NCI-H345 (cell line): Measurements from ENCODE around the gene TMCC1.
"Not testable (repeated sequence)": the region's sequence is repeated elsewhere in the genome, so short reads cannot be mapped to it uniquely, and the experiment has no call there.

ENCODE experiments used
- DNase-seq: peaks from one replicate; lab custom pipeline; 2025; lab: John Stamatoyannopoulos, UW

The TMCC1 gene

DNA sequence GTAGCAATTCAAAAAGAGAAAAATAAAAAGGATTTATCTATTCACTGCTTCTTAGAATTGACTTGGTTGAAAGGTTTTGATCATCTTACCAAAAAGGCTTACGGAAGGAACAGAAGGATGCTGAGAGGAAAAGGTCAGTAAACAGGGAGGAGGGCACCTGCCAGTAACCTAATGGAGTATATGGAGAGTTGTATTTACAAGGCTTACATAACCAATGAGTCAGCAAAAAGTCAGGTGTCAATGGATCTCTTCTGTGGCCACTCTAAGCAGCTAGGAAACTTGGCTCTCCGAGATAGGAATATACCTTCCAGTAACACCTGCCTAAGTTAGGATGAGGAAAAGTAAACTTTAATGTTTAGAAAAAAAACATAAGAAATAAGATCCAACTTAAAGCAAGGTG is 206.6 kb downstream of the TMCC1 start:
- no peak for DNase-seq

GRCh38 chr3:129684270-129684669 is 209.2 kb downstream of the TMCC1 start:
- no peak for DNase-seq

- DNase-seq, result no peak
Measured at GRCh38 chr3:129683201-129683600, 210.3 kb downstream of the TMCC1 start.

DNA sequence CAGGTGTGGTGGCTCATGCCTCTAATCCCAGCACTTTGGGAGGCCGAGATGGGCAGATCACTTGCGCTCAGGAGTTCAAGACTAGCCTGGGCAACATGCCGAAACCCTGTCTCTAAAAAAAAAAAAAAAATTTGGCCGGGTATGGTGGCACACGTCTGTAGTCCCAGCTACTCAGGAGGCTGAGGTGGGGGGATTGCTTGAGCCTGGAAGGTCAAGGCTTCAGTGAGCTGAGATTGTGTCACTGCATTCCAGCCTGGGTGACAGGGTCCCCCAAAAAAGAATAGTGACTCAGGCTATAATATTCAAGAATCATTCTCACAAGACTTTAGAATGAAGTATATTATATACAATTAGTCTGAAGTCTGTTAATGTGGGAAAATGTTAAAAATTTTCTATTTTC is 216.5 kb downstream of the TMCC1 start:
- DNase-seq, result no peak

- DNase-seq, result not testable (repeated sequence)
Measured at GRCh38 chr3:129674798-129675123, 218.8 kb downstream of the TMCC1 start.

DNA sequence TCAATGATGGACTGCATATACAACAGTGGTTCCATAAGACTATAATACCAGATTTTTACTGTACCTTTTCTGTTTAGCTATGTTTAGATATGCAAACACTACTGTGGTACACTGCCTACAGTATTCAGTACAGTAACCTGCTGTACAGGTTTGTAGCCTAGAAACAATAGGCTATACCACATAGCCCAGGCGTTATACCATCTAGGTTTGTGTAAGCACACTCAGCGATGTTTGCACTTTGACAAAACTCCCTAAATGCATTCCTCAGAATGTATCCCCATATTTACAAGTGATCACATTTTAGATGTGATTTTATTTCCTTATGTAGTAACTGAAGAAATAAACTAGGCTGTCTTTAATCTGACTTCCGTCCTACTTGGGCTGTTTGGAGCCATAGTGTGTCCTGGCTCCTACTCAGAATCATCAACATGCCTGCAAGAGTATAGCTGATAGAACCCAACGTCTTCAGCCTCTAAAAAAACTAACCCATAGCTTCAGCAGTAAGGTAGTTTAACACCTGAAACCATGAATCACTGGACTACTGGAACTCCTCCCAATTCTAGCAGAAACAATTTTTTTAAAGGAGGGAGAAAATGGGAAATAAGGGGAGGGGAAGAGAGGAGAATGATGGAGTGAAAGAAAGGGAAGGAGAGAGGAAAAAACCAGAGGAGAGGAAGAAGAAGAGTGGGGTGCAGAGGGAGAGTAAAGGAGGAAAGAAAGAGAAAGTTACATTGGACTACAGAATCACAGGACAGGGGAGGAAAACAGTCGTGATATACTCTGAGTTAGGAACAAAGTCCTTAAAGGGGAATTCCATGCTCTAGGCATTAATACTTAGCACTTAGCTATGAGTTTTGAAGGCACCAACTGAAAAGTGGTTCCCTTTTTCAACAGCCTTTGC is 219.4 kb downstream of the TMCC1 start:
- DNase-seq, result no peak

- no peak for DNase-seq
Measured at GRCh38 chr3:129673012-129673411, 220.5 kb downstream of the TMCC1 start.

DNA sequence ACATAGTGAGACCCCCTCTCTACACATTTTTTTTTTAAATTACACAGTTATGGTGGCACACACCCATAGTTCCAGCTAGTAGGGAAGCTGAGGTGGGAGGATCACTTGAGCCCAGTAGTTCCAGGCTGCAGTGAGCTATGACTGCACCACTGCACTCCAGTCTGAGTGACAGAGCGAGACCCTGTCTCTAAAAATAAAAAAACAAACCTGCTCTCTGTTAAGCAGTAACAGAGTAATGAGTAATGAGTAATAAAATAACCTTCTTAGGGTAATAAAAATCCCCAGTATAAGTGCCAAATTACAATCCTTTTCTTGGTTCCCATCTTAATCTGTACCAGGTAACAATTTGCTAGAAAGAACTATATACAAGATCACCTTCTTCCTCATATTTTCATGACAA is 221.1 kb downstream of the TMCC1 start:
- DNase-seq, result no peak

- no peak for DNase-seq
Measured at GRCh38 chr3:129665024-129665768, 228.3 kb downstream of the TMCC1 start.

DNA sequence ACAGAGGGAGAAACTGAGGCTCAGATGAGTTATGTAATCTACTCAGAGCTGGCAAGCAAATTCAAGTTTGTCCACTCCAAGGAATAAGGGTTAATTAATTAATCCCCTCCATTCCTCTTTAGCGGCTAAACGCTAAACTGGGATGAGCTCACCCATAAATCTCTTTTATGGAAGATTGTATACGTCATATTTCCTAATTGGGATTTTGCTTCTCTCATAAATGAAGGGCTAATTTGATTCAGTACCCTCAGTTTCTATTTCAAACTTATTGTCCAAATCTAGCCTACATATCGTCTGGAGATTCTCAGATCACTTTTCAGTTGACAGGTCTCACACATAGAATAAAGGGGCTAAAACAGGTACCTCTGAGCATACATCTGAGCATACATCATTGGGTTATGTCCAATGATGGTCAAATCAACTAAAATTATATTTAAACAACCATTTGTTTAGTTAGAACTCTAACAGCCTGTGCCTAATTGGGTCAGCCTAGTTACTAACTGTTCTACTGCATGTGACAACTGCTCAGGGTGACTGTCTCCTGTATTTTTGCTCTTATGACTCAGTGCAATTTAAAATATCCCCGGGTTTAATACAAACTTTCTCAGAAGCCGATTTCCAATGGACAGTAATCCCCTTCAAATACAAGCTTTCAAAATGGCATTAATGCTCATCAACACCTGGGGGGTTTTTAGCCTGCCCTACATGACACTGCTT is 229.4 kb downstream of the TMCC1 start:
- no peak for DNase-seq

DNA sequence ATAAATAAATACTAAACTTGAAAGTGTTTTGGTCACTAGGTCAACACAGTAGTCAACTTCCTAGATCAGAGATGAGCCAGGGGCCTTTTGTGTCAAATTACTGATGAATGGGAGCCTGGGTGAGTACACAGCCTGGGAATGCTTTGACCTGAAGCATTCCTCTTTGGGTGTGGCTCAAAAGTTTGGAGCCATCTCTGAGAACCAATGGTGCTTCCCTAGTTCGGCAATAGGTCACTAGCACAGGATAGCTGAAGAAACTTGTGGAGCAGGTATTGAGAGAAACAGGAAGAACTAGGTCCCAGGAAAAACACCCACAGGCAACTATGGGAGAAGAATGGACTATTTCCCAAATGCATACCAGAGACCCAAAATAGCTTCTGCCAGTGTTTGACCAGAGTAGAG is 230.5 kb downstream of the TMCC1 start:
- no peak for DNase-seq

DNA sequence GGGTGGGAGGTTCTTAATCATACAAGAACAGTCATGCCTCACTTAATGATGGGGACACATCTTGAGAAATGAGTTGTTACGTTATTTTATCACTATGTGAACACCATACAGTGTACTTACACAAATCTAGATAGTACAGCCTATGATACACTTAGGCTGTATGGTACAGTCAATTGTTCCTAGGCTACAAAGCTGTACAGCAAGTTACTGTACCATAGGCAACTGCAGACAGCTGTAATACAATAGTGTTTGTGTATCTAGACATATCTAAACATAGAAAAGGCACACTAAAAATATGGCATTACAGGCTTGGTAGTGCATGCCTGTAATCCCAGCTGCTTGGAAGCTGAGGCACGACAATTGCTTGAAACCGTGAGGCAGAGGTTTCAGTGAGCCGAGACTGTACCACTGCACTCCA is 231.3 kb downstream of the TMCC1 start:
- DNase-seq, result no peak

- no peak for DNase-seq
Measured at GRCh38 chr3:129661766-129662165, 231.7 kb downstream of the TMCC1 start.

DNA sequence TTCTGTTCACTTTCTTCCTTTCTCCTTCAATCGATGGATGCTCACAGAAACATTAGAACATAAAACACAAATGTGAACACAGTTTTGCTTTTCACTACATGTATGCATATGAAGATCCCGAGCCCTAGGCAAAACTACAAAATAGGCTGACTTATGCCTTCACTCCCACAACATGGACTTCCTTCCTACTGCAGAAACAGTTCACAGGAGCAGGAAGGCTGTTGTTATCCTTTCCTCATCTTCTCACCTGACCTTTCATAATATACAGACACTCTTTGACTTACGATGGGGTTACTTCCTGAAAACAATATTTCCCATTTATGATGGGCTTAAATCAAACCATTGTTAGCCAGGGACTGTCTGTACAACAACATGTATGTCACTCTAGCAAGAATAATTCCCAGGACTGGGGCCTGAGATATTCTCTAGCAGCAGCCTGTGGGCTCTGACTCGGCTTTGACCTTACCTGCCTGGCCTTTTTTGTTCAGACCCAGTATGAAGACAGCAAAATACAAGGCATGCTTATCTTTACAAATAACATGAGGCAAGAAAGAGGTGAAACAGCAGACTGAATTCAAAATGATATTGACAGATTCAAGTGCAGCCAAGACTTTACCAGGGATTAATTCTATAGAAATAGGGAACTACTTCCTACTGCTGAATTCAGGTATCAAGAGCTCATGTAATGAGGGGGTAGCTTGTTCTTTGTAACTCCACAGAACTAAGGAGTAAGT is 235.2 kb downstream of the TMCC1 start:
- DNase-seq, result no peak

DNA sequence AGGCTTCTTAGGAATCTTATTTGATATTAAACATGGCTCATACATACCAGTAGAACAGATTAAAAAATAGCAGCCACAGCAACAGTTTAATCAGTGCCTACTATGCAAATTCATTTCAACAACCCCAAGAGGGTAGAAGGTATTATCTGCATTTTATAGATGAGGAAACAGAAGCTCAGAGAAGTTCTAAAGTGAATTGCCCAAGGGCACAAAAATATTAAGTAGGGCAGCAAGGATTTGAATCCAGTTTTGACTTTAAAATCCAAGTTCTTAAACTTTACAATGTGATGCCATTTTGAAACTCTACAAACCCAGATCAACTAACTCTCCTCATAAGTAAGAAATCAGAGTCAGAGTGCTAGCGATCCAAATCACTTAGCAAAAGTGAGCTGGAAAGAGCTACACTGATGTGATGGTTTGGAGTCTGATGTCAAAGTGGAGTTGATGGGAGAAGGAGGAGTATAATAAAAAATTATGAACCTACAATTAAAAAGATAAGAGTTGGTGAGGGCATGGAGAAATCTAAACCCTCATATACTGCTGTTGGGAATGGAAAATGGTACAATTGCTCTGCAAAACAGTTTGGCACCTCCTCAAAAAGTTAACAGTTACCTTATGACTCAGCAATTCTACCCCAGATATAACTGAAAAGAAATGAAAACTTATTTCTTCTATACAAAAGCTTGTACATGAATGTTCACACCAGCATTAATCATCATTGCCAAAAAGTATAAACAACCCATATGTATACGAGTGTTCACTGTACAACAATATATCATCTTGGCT is 236.1 kb downstream of the TMCC1 start:
- no peak for DNase-seq

- no peak for DNase-seq
Measured at GRCh38 chr3:129656659-129657247, 236.8 kb downstream of the TMCC1 start.

DNA sequence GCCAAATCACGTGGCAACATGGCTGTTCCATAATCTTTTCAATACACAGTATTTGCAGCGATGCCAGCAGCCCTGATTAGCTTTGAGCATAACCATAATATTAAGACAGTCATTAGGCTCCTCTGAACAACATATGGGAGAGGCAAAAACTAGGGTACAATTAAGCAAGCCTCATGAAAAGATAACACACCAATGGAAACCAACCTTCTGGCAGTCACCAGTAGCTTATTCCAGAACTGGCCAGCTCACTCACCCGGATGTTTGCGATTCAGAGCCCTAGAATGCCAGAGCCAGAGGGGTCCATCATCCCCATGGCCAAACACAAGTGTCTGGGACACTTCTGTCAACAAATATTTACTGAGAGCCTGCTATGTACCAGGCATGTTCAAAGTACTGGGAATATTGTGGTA is 238.2 kb downstream of the TMCC1 start:
- no peak for DNase-seq

DNA sequence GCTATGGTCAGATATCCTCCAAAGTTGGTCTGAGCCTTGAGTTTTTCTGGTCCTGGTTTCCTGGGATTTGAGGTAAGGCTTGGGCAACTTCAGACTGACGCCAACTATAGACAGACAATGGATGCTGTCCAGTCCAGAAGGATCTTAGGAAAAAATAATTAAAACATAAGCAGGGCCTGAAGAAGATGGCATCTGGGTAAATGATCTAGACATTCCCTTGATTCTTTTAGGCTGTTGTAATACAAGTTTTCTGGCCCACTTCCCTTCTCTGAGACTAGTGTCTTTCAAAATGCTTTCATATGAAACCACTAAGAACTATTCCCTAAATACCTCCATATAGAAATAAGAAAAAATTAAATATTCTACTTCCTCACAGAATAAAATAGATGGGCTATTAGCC is 239.4 kb downstream of the TMCC1 start:
- DNase-seq, result no peak

GRCh38 chr3:129653019-129653418 is 240.5 kb downstream of the TMCC1 start:
- DNase-seq, result no peak

DNA sequence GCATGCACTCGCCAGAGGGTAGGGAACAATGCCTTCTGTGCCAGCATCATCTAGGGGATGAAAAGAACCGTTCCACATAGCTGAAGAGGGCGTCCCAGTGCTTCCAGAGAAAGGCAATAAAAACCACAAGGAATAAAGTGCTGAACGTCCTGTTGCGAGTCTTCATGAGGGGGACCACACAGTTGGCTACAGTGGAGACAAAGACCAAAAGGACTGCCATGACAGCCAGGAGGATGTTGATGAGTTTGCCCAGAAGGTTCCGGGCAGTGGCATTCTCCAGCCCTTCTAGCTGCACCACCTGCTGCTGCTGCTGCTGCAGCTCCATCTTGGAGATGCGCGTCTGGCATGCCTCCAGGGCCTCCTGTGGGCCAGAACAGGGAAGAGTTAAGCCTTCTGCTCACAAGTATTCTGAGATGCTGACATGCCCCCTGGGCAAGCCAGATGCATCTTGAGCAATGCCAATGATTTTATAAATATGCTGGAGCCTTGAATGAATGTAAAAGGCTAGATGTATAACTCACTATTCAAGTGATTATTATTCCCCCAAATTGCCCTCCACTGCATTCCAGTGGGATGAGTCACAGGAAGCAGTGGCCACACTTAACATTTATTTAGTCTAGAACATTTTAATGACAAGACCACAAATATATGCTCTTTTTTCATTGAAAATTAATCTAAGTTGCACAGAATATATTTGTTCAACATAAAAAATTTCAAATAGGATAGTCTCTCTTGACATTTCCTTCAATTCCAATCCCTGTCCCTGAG is 241.9 kb downstream of the TMCC1 start:
- no peak for DNase-seq
